ENCODE data around the gene SERINC2. TPM values are rescaled to one million over a fixed set of nuclear protein-coding genes. Genes with fewer than 3 reads are reported as not detected.

SERINC2 gene
- total RNA-seq, 1 experiment from 2014 or later = 50.1 TPM

GRCh38 chr1:31373056-31373896 lies 39.7 kb upstream of the SERINC2 start, which contains the start of gene FABP3 (continued):
- TF ChIP-seq CTCF (IDR thresholded peaks at IDR 0.05 in 2 of 3, conservative IDR thresholded peaks at IDR 0.05 in 1 of 3; ENCODE audit: borderline replicate concordance in 1 of 3, insufficient read depth in 1 of 3, low read depth in 2 of 3, low read length in 2 of 3) = no peak
- no peak for TF ChIP-seq ATF3 (IDR thresholded peaks at IDR 0.05)
- TF ChIP-seq EZH2 (IDR thresholded peaks at IDR 0.05) = no peak
- TF ChIP-seq CBX3 (IDR thresholded peaks at IDR 0.05; ENCODE audit: low read depth) = no peak
- TF ChIP-seq FOSL1 (IDR thresholded peaks at IDR 0.05; ENCODE audit: low read depth) = no peak
- no peak for TF ChIP-seq EZH2phosphoT487 (IDR thresholded peaks at IDR 0.05; ENCODE audit: borderline replicate concordance)

GRCh38 chr1:31373897-31374486 lies 39.0 kb upstream of the SERINC2 start:
- Histone ChIP-seq H3K4me1 (ENCODE audit: control insufficient read depth in 1 of 2, insufficient read depth in 2 of 2, low read length in 2 of 2) (0 out of 4 replicates have a peak, but pooled peaks cover 0 to 6% of the 10 kb centered on the region in 2 experiments), H3K9ac (ENCODE audit: low read length) (no peak overlapping the region), H3K27me3 (ENCODE audit: insufficient read depth, low read length) (no peaks in the 10 kb centered on the region), H3K4me2 (ENCODE audit: low read length) (no peak overlapping the region), H3K9me2 (ENCODE audit: insufficient read depth) (no peaks in the 10 kb centered on the region), H2AFZ (ENCODE audit: low read depth, low read length, poor library complexity, severe bottlenecking) (no peak overlapping the region), H3K27ac (ENCODE audit: low read depth, low read length) (no peak overlapping the region), H3K9me3 (ENCODE audit: control insufficient read depth in 1 of 2, insufficient read depth in 1 of 2, low read depth in 1 of 2, low read length in 2 of 2) (no peaks in the 10 kb centered on the region), H3K36me3 (ENCODE audit: control insufficient read depth in 1 of 2, insufficient read depth in 2 of 2, low read length in 2 of 2) (no peaks in the 10 kb centered on the region), H4K20me1 (ENCODE audit: insufficient read depth) (no peaks in the 10 kb centered on the region), H3K79me2 (ENCODE audit: insufficient read depth, low read length) (no peaks in the 10 kb centered on the region), H3K4me3 (replicated peaks in 1 of 2; ENCODE audit: low read depth in 1 of 2, low read length in 2 of 2) (no peak overlapping the region)
- BruUV-seq (replicated peaks) = no TSS peak
- CTCF ChIA-PET = interaction anchor here (1.1 kb wide), 1 partner anchor 20 kb away, joined by 4 read pairs; no protein-coding TSS in a partner anchor
- TF ChIP-seq SP1 (IDR thresholded peaks at IDR 0.05; ENCODE audit: low read depth) (no peak), ZFX (IDR thresholded peaks at IDR 0.05) (no peak), ZNF274 (IDR thresholded peaks at IDR 0.05; ENCODE audit: low read depth, low read length) (no peak), YY1 (IDR thresholded peaks at IDR 0.05; ENCODE audit: extremely low read depth, insufficient replicate concordance, low read depth, low read length) (no peak), POLR2A (IDR thresholded peaks at IDR 0.05; ENCODE audit: borderline replicate concordance, extremely low read depth, insufficient read depth, insufficient read length) (no peak), ELF1 (IDR thresholded peaks at IDR 0.05; ENCODE audit: borderline replicate concordance, low read depth) (no peak), CEBPB (IDR thresholded peaks at IDR 0.05; ENCODE audit: low read depth) (no peak), SIN3A (IDR thresholded peaks at IDR 0.05; ENCODE audit: low read depth) (no peak), EGR1 (IDR thresholded peaks at IDR 0.05; ENCODE audit: low read depth) (no peak), CTCF (IDR thresholded peaks at IDR 0.05 in 2 of 3, conservative IDR thresholded peaks at IDR 0.05 in 1 of 3; ENCODE audit: borderline replicate concordance in 1 of 3, insufficient read depth in 1 of 3, low read depth in 2 of 3, low read length in 2 of 3) (no peak), ATF3 (IDR thresholded peaks at IDR 0.05) (no peak)
- POLR2A ChIA-PET = interaction anchor here (0.6 kb wide), 1 partner anchor 17 kb away, joined by 5 read pairs; no protein-coding TSS in a partner anchor
- ATAC-seq (no peak), DNase-seq (ENCODE audit: low read depth, low spot score) (no peak)
- RAD21 ChIA-PET (ENCODE audit: low non-redundant PET in 1 of 2, low total read pairs in 2 of 2, uncharacterized antibody in 2 of 2, unreplicated experiment in 2 of 2) = no interaction called here
- intact Hi-C loops (cut with micrococcal nuclease) = no loop called here

Measured in HCT116 (cell line).